Measurements from ENCODE around the gene NCAM1. TPM values are rescaled to one million over a fixed set of nuclear protein-coding genes. Genes with fewer than 3 reads are reported as not detected.

NCAM1 gene
- polyA plus RNA-seq, 1 donor (not counting 4 experiments of a cell fraction or from before 2014, with no cell fraction given), result 0.04 TPM

DNA sequence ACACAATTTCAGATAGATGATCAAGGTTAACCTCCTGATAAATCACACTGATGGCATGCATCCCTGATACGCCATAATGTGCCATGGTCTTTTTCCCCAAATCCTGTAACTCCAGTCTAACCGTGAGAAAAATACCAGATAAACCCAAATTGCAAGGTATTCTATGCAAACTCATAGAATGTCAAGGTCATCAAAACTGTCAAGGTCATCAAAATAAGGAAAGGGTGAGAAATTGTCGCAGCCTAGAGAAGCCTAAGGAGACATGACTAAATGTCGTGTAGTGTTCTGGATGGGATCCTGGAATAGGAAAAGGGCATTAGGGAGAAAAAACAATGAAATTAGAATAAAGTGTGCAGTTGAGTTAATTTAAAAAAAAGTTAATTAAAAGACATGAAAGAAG, 357.9 kb downstream of the NCAM1 start:
- dilution Hi-C loops (cut with MboI; ENCODE audit: extremely low pct_ligation_motif_present, low sequenced_read_pairs), result no loop called here
- Histone ChIP-seq H3K27ac (ENCODE audit: control insufficient read depth, insufficient read depth, low read length) (no peak overlapping the region), H3K9me1 (ENCODE audit: control insufficient read depth, extremely low read depth, insufficient read depth, low read length) (no peaks in the 10 kb centered on the region), H3K9me3 (ENCODE audit: control insufficient read depth, low read depth, low read length) (no peaks in the 10 kb centered on the region), H2AFZ (ENCODE audit: control insufficient read depth, low read length) (no peak overlapping the region), H4K20me1 (ENCODE audit: control insufficient read depth, extremely low read depth, insufficient read depth, low read length) (no peaks in the 10 kb centered on the region), H3K79me2 (ENCODE audit: control insufficient read depth, insufficient read depth, low read length) (peaks cover 12% of the 10 kb centered on the region), H3K4me3 (ENCODE audit: control insufficient read depth in 2 of 3, extremely low read depth in 1 of 3, insufficient read depth in 2 of 3, low read depth in 1 of 3, low read length in 3 of 3) (no peak overlapping the region), H3K27me3 (ENCODE audit: control insufficient read depth, extremely low read depth, insufficient read depth, low read length) (no peaks in the 10 kb centered on the region), H3K4me2 (ENCODE audit: control insufficient read depth, extremely low read depth, insufficient read depth, low read depth, low read length) (no peak overlapping the region), H3K9ac (ENCODE audit: control insufficient read depth, extremely low read depth, insufficient read depth, low read length) (no peak overlapping the region), H3K36me3 (ENCODE audit: control insufficient read depth in 2 of 2, extremely low read depth in 1 of 2, insufficient read depth in 2 of 2, low read length in 2 of 2) (peaks cover 3 to 11% of the 10 kb centered on the region in 2 experiments), H3K4me1 (ENCODE audit: control insufficient read depth, extremely low read depth, insufficient read depth, low read length) (peaks cover 23% of the 10 kb centered on the region)
- DNase-seq (ENCODE audit: low read depth, low spot score) (no peak), FAIRE-seq (no peak)
- TF ChIP-seq, protein P1, sequence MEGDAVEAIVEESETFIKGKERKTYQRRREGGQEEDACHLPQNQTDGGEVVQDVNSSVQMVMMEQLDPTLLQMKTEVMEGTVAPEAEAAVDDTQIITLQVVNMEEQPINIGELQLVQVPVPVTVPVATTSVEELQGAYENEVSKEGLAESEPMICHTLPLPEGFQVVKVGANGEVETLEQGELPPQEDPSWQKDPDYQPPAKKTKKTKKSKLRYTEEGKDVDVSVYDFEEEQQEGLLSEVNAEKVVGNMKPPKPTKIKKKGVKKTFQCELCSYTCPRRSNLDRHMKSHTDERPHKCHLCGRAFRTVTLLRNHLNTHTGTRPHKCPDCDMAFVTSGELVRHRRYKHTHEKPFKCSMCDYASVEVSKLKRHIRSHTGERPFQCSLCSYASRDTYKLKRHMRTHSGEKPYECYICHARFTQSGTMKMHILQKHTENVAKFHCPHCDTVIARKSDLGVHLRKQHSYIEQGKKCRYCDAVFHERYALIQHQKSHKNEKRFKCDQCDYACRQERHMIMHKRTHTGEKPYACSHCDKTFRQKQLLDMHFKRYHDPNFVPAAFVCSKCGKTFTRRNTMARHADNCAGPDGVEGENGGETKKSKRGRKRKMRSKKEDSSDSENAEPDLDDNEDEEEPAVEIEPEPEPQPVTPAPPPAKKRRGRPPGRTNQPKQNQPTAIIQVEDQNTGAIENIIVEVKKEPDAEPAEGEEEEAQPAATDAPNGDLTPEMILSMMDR (optimal IDR thresholded peaks at IDR 0.05 in 1 of 3, IDR thresholded peaks at IDR 0.05 in 1 of 3, conservative IDR thresholded peaks at IDR 0.05 in 1 of 3; ENCODE audit: extremely low read depth in 1 of 3, insufficient read depth in 2 of 3, low read length in 3 of 3), result no peak
- no peak for TF ChIP-seq EZH2 (IDR thresholded peaks at IDR 0.05; ENCODE audit: low read length)

DNA sequence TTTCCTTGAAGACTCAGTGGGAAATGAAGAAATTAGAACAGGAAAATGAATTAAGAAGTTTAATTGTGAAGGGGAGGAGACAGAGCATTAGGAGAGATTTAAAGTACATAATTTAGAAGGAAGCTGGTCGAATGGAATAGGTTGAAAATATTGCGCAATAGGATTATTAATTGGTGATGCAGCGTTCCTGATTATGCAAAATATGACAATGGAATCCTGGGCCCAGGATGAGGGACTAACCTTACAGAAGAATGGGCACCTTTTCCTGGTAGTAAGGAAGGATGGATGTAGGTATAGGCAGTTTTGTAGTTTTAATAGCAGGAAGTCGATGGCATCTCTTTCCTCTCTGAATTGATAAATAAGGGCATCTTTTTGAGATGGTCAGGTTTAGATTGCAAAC, 360.9 kb downstream of the NCAM1 start:
- Histone ChIP-seq H3K9me3 (ENCODE audit: control insufficient read depth, low read depth, low read length) (no peaks in the 10 kb centered on the region), H3K9me1 (ENCODE audit: control insufficient read depth, extremely low read depth, insufficient read depth, low read length) (no peaks in the 10 kb centered on the region), H3K4me3 (ENCODE audit: control insufficient read depth in 2 of 3, extremely low read depth in 1 of 3, insufficient read depth in 2 of 3, low read depth in 1 of 3, low read length in 3 of 3) (no peak overlapping the region), H3K9ac (ENCODE audit: control insufficient read depth, extremely low read depth, insufficient read depth, low read length) (no peak overlapping the region), H3K27ac (ENCODE audit: control insufficient read depth, insufficient read depth, low read length) (no peak overlapping the region), H2AFZ (ENCODE audit: control insufficient read depth, low read length) (no peak overlapping the region), H3K4me1 (ENCODE audit: control insufficient read depth, extremely low read depth, insufficient read depth, low read length) (peaks cover 3% of the 10 kb centered on the region), H3K36me3 (ENCODE audit: control insufficient read depth in 2 of 2, extremely low read depth in 1 of 2, insufficient read depth in 2 of 2, low read length in 2 of 2) (peaks cover 7 to 19% of the 10 kb centered on the region in 2 experiments), H3K27me3 (ENCODE audit: control insufficient read depth, extremely low read depth, insufficient read depth, low read length) (no peaks in the 10 kb centered on the region), H3K4me2 (ENCODE audit: control insufficient read depth, extremely low read depth, insufficient read depth, low read depth, low read length) (no peak overlapping the region), H4K20me1 (ENCODE audit: control insufficient read depth, extremely low read depth, insufficient read depth, low read length) (no peaks in the 10 kb centered on the region), H3K79me2 (ENCODE audit: control insufficient read depth, insufficient read depth, low read length) (peaks cover 2% of the 10 kb centered on the region)
- dilution Hi-C loops (cut with MboI; ENCODE audit: extremely low pct_ligation_motif_present, low sequenced_read_pairs), result no loop called here
- no peak for TF ChIP-seq EZH2 (IDR thresholded peaks at IDR 0.05; ENCODE audit: low read length)
- TF ChIP-seq, protein P1 (optimal IDR thresholded peaks at IDR 0.05 in 1 of 3, IDR thresholded peaks at IDR 0.05 in 1 of 3, conservative IDR thresholded peaks at IDR 0.05 in 1 of 3; ENCODE audit: extremely low read depth in 1 of 3, insufficient read depth in 2 of 3, low read length in 3 of 3), result no peak
- no peak for DNase-seq (ENCODE audit: low read depth, low spot score)
- FAIRE-seq, result no peak
